ENCODE data around the gene ELL. TPM values are rescaled to one million over a fixed set of nuclear protein-coding genes. Genes with fewer than 3 reads are reported as not detected.
A peak's percentile ranks its signal among the peaks of the same experiment; 100 is the strongest.

Gene ELL
- total RNA-seq, 1 donor from 2014 or later: 15.5 TPM

DNA sequence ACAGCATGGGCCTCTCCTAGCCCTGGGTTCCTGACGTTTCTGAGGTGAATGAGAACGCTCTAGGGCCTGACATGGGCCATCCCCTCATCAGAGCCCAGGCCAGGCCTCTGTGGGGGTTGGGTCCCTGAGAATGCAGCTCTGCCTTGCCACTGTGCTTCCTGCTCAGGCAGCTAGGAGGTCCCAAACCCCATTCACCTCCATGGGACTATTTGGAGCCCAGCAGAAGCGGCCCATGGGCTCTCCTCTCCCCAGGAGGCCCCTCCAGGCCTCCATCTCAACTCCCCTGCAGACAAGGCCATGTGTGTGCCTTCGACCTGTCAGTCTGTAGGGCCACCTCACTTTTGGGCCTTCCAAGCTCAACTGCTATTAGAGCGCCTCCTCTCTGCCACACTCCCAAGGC, 36.9 kb downstream of the ELL start:
- H3K27ac Mint-ChIP-seq: peak overlapping the region; percentile 73
- no peaks in the 10 kb centered on the region for H3K27me3 Mint-ChIP-seq
- no peak for DNase-seq (ENCODE audit: low spot score, unreplicated experiment)

DNA sequence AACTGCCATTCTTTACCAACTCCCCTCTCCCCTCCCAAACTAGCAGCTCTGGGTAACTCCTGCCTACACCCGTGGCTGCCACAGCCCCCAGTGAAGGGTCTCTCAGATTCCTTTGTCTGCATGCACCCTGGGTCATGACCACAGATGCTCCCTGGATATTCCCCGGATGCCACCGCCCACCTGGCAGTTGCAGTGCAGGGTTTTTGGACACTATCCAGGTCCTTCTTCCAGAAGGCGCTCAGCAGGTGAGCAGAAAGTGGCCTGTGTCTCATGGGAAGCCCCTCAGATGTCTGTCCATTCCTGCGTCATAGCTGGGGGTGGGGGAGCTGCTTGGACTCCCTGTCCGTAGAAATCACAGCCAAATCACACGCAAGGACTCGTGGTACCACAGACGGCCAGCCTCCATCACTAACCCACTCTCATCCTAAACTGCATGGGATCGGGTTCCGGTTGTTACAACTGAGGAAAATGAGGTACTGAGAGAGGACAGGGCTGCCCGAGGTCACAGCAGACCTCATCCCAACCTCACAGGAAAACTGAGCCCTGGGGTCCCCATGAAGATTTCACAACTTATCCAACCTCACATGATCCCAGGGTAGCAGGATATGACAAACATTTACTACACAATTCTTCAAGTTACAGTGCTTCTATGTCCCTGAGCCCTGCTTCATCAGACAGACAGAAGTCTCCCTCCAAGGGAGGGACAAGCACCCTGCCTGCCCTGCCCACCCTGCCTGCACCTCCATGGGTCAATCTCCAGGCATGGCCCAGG, 38.6 kb downstream of the ELL start:
- TF ChIP-seq, protein P1, sequence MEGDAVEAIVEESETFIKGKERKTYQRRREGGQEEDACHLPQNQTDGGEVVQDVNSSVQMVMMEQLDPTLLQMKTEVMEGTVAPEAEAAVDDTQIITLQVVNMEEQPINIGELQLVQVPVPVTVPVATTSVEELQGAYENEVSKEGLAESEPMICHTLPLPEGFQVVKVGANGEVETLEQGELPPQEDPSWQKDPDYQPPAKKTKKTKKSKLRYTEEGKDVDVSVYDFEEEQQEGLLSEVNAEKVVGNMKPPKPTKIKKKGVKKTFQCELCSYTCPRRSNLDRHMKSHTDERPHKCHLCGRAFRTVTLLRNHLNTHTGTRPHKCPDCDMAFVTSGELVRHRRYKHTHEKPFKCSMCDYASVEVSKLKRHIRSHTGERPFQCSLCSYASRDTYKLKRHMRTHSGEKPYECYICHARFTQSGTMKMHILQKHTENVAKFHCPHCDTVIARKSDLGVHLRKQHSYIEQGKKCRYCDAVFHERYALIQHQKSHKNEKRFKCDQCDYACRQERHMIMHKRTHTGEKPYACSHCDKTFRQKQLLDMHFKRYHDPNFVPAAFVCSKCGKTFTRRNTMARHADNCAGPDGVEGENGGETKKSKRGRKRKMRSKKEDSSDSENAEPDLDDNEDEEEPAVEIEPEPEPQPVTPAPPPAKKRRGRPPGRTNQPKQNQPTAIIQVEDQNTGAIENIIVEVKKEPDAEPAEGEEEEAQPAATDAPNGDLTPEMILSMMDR (IDR thresholded peaks at IDR 0.05; ENCODE audit: unreplicated experiment): no peak
- H3K4me1 Mint-ChIP-seq (ENCODE audit: low read depth): peaks cover 2% of the 10 kb centered on the region

More for the DNA sequence above, 36.9 kb downstream of the ELL start:
- H3K4me1 Mint-ChIP-seq (ENCODE audit: low read depth): peaks cover 7% of the 10 kb centered on the region
- H3K4me3 Mint-ChIP-seq (ENCODE audit: low read depth): no peak overlapping the region
- TF ChIP-seq, protein P1 (IDR thresholded peaks at IDR 0.05; ENCODE audit: unreplicated experiment): no peak
- H3K9me3 Mint-ChIP-seq (ENCODE audit: low read depth): no peaks in the 10 kb centered on the region
- no peaks in the 10 kb centered on the region for H3K36me3 Mint-ChIP-seq (ENCODE audit: insufficient read depth)

DNA sequence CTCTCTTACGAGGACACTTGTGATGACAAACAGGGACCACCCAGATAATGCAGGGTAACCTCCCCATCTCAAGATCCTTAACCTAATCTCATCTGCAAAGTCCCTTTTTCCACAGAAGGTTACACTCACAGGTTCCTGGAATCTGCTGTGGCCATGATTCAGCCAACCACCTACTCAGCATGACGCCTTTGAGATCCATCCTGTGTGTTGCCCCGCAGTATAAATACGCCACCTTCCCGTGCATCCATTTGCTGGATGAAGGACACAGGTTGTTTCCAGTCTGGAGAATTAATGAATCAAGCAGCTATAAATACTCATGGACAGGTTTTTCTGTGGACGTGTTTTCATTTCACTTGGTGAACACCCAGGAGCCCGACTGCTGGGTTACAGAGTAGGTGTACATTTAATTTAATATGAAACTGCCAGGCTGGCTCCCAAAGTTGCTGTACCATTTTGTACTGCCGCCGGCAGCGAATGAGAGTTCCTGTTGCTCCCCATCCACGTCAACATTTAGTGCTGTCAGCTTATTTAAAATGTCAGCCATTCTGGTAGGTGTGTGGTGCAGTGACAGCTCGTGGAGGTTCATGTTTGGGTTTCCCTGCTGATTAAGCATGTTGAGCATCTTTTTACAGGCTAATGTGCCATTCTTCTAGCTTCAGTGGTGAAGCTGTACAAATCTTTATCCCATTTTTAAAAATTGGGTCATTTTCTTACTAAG, 40.2 kb downstream of the ELL start:
- Mint-ChIP-seq H3K4me1 (ENCODE audit: low read depth) (peaks cover 2% of the 10 kb centered on the region), H3K27me3 (no peaks in the 10 kb centered on the region)

More for the DNA sequence above, 38.6 kb downstream of the ELL start:
- H3K9me3 Mint-ChIP-seq (ENCODE audit: low read depth): no peaks in the 10 kb centered on the region
- no peaks in the 10 kb centered on the region for H3K36me3 Mint-ChIP-seq (ENCODE audit: insufficient read depth)
- H3K4me3 Mint-ChIP-seq (ENCODE audit: low read depth): no peak overlapping the region
- no peaks in the 10 kb centered on the region for H3K27me3 Mint-ChIP-seq
- DNase-seq (ENCODE audit: low spot score, unreplicated experiment): no peak
- H3K27ac Mint-ChIP-seq: no peak overlapping the region

DNA sequence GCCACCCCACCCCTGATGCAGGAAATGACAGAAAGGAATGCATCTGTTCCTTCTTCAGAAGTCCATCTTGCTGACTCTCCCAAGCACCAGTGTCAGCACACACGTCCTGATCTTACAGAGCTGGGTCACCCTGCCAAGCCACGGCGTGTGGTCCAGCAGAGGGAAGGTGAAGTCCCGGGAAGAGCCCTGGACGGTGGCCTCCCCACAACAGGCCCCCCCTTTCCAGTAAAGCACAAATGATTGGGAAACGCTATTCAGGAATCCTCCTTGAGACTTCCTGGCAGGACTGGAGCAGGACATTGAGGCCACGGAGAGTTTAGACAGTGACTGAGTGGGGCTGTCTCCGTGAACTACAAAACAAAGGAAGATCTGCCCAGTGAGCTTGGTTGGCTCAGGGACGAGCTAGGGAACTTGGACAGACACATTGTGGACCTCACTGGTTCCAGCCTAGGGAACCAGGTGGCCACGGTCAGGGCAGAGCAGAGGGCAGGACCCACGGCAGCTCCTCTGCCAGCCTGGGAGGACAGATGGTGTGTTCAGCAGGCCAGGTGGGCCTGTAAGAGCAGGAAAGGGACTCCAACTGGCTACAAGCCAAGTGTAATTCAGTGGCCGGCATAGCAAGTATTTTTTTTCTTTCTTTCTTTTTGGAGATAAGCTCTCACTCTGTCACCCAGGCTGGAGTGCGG, 41.7 kb downstream of the ELL start:
- TF ChIP-seq, protein P1 (IDR thresholded peaks at IDR 0.05; ENCODE audit: unreplicated experiment): no peak
- no peaks in the 10 kb centered on the region for H3K36me3 Mint-ChIP-seq (ENCODE audit: insufficient read depth)
- H3K4me1 Mint-ChIP-seq (ENCODE audit: low read depth): peaks cover 8% of the 10 kb centered on the region
- H3K27ac Mint-ChIP-seq: no peak overlapping the region
- no peaks in the 10 kb centered on the region for H3K27me3 Mint-ChIP-seq
- no peak overlapping the region for H3K4me3 Mint-ChIP-seq (ENCODE audit: low read depth)
- no peak for DNase-seq (ENCODE audit: low spot score, unreplicated experiment)
- H3K9me3 Mint-ChIP-seq (ENCODE audit: low read depth): no peaks in the 10 kb centered on the region

More for the DNA sequence above, 40.2 kb downstream of the ELL start:
- Mint-ChIP-seq H3K36me3 (ENCODE audit: insufficient read depth) (no peaks in the 10 kb centered on the region), H3K27ac (no peak overlapping the region), H3K4me3 (ENCODE audit: low read depth) (no peak overlapping the region), H3K9me3 (ENCODE audit: low read depth) (no peaks in the 10 kb centered on the region)
- TF ChIP-seq, protein P1 (IDR thresholded peaks at IDR 0.05; ENCODE audit: unreplicated experiment): no peak
- no peak for DNase-seq (ENCODE audit: low spot score, unreplicated experiment)
